HUES64 (cell line): Measurements from ENCODE around the gene JAG2.

Experiments
- H3K27ac ChIP-seq: 2 replicates; pipeline ENCODE4 v1.7.0; 2013; ENCODE audit warnings: low read depth, low read length, inconsistent platforms
- H3K27me3 ChIP-seq: 2 replicates; pipeline ENCODE4 v1.6.1; 2013; ENCODE audit warnings: mild to moderate bottlenecking, low read length; ENCODE audit not compliant: insufficient read depth
- H3K36me3 ChIP-seq: 2 replicates; pipeline ENCODE4 v1.6.1; 2013; ENCODE audit warnings: mild to moderate bottlenecking, low read length; ENCODE audit not compliant: insufficient read depth
- H3K4me1 ChIP-seq: 2 replicates; pipeline ENCODE4 v1.6.1; 2013; ENCODE audit warnings: mild to moderate bottlenecking, low read length, moderate library complexity; ENCODE audit not compliant: insufficient read depth
- H3K4me3 ChIP-seq: 2 replicates; pipeline ENCODE4 v1.5.1; 2013; ENCODE audit warnings: mild to moderate bottlenecking, low read length, moderate library complexity
- H3K9ac ChIP-seq: 2 replicates; pipeline ENCODE4 v1.6.1; 2013; ENCODE audit warnings: mild to moderate bottlenecking, low read depth, low read length
- H3K9me3 ChIP-seq: 2 replicates; pipeline ENCODE4 v1.6.1; 2013; ENCODE audit warnings: low read depth, low read length; ENCODE audit not compliant: insufficient read depth
- WGBS: fragments of 150-250, 120-280 bp; methylation state at CpG from one replicate; pipeline ENCODE4 v1.1.7; 2013; ENCODE audit warnings: missing lambda C conversion rate; 5-methylcytosine and 5-hydroxymethylcytosine counted together

Gene JAG2

GRCh38 chr14:105195051-105195450, 26.5 kb upstream of the JAG2 start:
- Histone ChIP-seq H3K9me3 (no peaks in the 10 kb centered on the region), H3K9ac (no peak overlapping the region), H3K4me3 (no peak overlapping the region), H3K27ac (no peak overlapping the region), H3K36me3 (no peaks in the 10 kb centered on the region), H3K4me1 (peaks cover 7% of the 10 kb centered on the region), H3K27me3 (peaks cover 41% of the 10 kb centered on the region)
- WGBS, result 78% methylated on average over 10 of the region's 10 CpGs

- Histone ChIP-seq H3K36me3 (no peaks in the 10 kb centered on the region), H3K9me3 (no peaks in the 10 kb centered on the region), H3K4me3 (no peak overlapping the region), H3K9ac (no peak overlapping the region), H3K27ac (no peak overlapping the region), H3K4me1 (peaks cover 10% of the 10 kb centered on the region), H3K27me3 (peaks cover 41% of the 10 kb centered on the region)
- WGBS, result 88% methylated on average over 17 of the region's 17 CpGs
Measured at GRCh38 chr14:105193916-105194782, 25.6 kb upstream of the JAG2 start.

- H3K9me3 ChIP-seq, result 0 out of 2 replicates have a peak, but pooled peaks cover 5% of the 10 kb centered on the region
- WGBS, result 77% methylated on average over 29 of the region's 29 CpGs
- peaks cover 37% of the 10 kb centered on the region for H3K27me3 ChIP-seq
Measured at GRCh38 chr14:105192866-105193731, 24.5 kb upstream of the JAG2 start.

GRCh38 chr14:105187935-105188524, 19.5 kb upstream of the JAG2 start:
- no peak overlapping the region for H3K4me3 ChIP-seq

More at GRCh38 chr14:105192866-105193731, 24.5 kb upstream of the JAG2 start:
- Histone ChIP-seq H3K36me3 (no peaks in the 10 kb centered on the region), H3K9ac (no peak overlapping the region), H3K27ac (no peak overlapping the region), H3K4me3 (no peak overlapping the region), H3K4me1 (peaks cover 14% of the 10 kb centered on the region)

DNA sequence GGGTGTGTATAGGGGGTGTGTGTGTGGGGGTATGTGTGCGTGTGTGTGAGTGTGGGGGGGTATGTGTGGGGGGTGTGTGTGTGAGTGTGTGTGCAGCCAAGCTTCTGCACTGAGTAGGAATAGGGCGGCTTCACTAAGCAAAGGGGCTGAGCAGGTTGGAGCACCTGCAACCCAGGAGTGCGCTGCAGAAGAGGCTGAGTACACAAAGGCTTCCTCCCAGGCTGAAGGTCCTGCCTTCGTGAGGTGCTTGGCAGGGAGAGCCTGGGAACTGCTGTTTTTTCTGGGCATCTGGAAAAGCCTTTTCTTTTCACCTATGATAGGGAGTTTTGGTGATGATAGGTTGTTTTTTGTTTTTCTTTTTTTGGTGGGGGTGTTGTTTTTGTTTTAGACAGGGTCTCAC, 18.5 kb upstream of the JAG2 start:
- 88% methylated on average over 4 of the region's 4 CpGs for WGBS
- no peaks in the 10 kb centered on the region for H3K36me3 ChIP-seq
- 0 out of 2 replicates have a peak, but pooled peaks cover 6% of the 10 kb centered on the region for H3K9me3 ChIP-seq
- H3K4me1 ChIP-seq, result peaks cover 8% of the 10 kb centered on the region; the same call in 1 of the 2 replicates
- peaks cover 13% of the 10 kb centered on the region for H3K27me3 ChIP-seq
- no peak overlapping the region for H3K9ac ChIP-seq
- no peak overlapping the region for H3K4me3 ChIP-seq
- H3K27ac ChIP-seq, result no peak overlapping the region

More at GRCh38 chr14:105187935-105188524, 19.5 kb upstream of the JAG2 start:
- H3K4me1 ChIP-seq, result peaks cover 8% of the 10 kb centered on the region; the same call in 1 of the 2 replicates
- H3K9ac ChIP-seq, result no peak overlapping the region
- peaks cover 8% of the 10 kb centered on the region; the same call in 1 of the 2 replicates for H3K27me3 ChIP-seq
- H3K36me3 ChIP-seq, result no peaks in the 10 kb centered on the region
- WGBS, result 80% methylated on average over 14 of the region's 14 CpGs
- 0 out of 2 replicates have a peak, but pooled peaks cover 6% of the 10 kb centered on the region for H3K9me3 ChIP-seq
- no peak overlapping the region for H3K27ac ChIP-seq

GRCh38 chr14:105185973-105186372, 17.4 kb upstream of the JAG2 start:
- H3K9me3 ChIP-seq, result 0 out of 2 replicates have a peak, but pooled peaks cover 6% of the 10 kb centered on the region
- peaks cover 19% of the 10 kb centered on the region for H3K27me3 ChIP-seq
- H3K27ac ChIP-seq, result no peak overlapping the region
- H3K36me3 ChIP-seq, result no peaks in the 10 kb centered on the region
- H3K4me1 ChIP-seq, result peaks cover 8% of the 10 kb centered on the region; the same call in 1 of the 2 replicates
- H3K9ac ChIP-seq, result no peak overlapping the region
- WGBS, result 73% methylated on average over 4 of the region's 4 CpGs
- no peak overlapping the region for H3K4me3 ChIP-seq

DNA sequence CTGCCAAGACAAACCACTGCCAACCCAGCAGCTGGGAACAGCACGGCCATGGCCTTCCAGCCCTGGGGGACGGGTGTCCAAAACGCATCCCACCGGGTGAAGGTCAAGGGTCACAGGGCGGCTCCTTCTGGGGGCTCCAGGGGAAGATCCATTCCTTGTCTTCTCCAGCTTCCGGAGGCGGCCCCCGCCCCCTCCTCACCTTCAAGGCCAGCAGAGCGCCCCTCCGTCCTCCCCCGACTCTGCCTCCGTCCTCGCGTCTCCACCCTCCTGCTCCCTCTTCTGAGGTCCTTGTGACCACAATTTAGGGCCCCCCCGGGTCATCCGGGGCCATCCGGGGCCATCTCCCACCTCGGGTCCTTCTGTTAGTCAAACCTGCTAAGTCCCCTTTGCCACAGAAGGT, 16.4 kb upstream of the JAG2 start:
- H3K4me1 ChIP-seq, result peaks cover 8% of the 10 kb centered on the region; the same call in 1 of the 2 replicates

DNA sequence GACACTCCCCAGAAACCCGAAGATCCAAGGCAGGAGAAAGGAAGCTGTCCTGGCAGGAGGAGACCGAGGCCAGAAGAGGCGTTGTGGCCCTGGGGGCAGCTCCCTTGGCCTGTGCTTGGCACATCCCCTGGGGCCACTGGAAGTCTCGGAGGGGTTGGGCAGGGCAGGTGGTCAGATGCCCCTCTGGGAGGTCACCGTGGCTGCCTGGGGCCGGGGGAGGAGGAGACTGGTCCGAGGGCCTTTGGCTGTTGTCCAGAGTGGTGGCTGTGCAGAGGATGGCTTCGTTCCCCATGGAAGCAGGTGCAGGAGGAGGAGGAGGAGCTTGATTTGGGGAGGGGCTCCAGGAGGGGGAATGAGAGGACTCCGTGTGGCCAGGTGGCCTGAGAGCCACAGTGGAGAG, 15.9 kb upstream of the JAG2 start:
- Histone ChIP-seq H3K9me3 (0 out of 2 replicates have a peak, but pooled peaks cover 6% of the 10 kb centered on the region), H3K4me3 (no peak overlapping the region), H3K27me3 (peaks cover 29% of the 10 kb centered on the region), H3K27ac (no peak overlapping the region), H3K4me1 (peaks cover 7% of the 10 kb centered on the region; the same call in 1 of the 2 replicates), H3K9ac (no peak overlapping the region), H3K36me3 (no peaks in the 10 kb centered on the region)
- 77% methylated on average over 9 of the region's 9 CpGs for WGBS

More for the DNA sequence above, 16.4 kb upstream of the JAG2 start:
- 0 out of 2 replicates have a peak, but pooled peaks cover 6% of the 10 kb centered on the region for H3K9me3 ChIP-seq
- H3K36me3 ChIP-seq, result no peaks in the 10 kb centered on the region
- H3K4me3 ChIP-seq, result no peak overlapping the region
- no peak overlapping the region for H3K27ac ChIP-seq
- 86% methylated on average over 18 of the region's 18 CpGs for WGBS
- peaks cover 24% of the 10 kb centered on the region for H3K27me3 ChIP-seq
- H3K9ac ChIP-seq, result no peak overlapping the region

DNA sequence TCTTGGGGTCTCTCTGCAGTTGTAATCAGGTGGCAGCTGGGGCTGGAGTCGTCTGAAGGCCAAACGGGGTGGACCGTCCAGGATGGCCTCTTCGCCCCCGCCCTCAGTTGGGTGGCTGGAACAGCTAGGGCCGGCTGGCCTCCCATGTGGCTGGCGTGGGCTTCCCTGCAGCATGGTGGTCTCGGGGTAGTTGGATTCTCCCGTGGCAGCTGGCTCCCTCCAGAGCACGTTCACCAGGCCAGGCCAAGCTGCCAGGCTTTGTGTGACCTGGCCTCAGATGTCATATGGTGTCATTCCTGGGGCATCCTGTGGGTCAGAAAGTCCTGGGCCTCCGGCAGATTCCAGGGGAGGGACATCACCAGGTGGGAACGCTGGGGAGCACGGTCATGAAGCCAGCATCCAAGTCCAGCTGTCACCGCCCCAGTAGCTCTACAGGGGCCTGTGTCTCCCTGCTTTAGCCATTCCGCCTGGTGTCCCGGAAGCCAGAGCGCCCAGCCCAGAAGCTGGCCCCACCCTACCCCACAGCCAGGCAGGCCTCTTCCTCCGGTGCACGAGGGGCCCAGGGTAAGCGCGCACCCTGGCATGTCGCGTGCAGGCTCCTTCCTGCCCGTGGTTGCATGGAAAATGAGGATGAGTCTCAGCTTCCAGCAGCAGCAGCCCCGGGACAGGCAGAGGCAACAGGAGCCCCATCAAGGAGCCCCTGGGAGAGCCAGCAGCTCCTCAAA, 13.9 kb upstream of the JAG2 start:
- no peak overlapping the region for H3K4me3 ChIP-seq
- no peaks in the 10 kb centered on the region for H3K4me1 ChIP-seq
- WGBS, result 89% methylated on average over 25 of the region's 25 CpGs
- H3K9me3 ChIP-seq, result no peaks in the 10 kb centered on the region
- H3K9ac ChIP-seq, result no peak overlapping the region
- no peak overlapping the region for H3K27ac ChIP-seq
- H3K36me3 ChIP-seq, result no peaks in the 10 kb centered on the region
- peaks cover 29% of the 10 kb centered on the region for H3K27me3 ChIP-seq

- Histone ChIP-seq H3K36me3 (no peaks in the 10 kb centered on the region), H3K9ac (no peak overlapping the region), H3K9me3 (no peaks in the 10 kb centered on the region), H3K27ac (no peak overlapping the region), H3K4me3 (peak overlapping the region; percentile 52), H3K27me3 (peaks cover 29% of the 10 kb centered on the region), H3K4me1 (no peaks in the 10 kb centered on the region)
- 56% methylated on average over 21 of the region's 21 CpGs for WGBS
Measured at GRCh38 chr14:105181549-105182295, 13.1 kb upstream of the JAG2 start.
